GM12874 (cell line): ENCODE data around the gene TUG1.

ENCODE experiments used
- CTCF ChIP-seq: IDR thresholded peaks from 2 replicates; pipeline ENCODE4 v1.5.1; 2011; ENCODE audit warnings: low read depth, mild to moderate bottlenecking, control low read depth, low read length, moderate library complexity; ENCODE audit not compliant: insufficient read depth

The TUG1 gene

GRCh38 chr22:31001124-31001770, 32.2 kb downstream of the TUG1 start:
- no peak for TF ChIP-seq CTCF

- no peak for TF ChIP-seq CTCF
Observed at GRCh38 chr22:31005535-31005934, 36.5 kb downstream of the TUG1 start.

- TF ChIP-seq CTCF, result no peak
Observed at GRCh38 chr22:31019191-31019930, 50.3 kb downstream of the TUG1 start.

- no peak for TF ChIP-seq CTCF
Observed at GRCh38 chr22:31020334-31020733, 51.3 kb downstream of the TUG1 start.

- TF ChIP-seq CTCF, result no peak
Observed at GRCh38 chr22:31022516-31022915, 53.5 kb downstream of the TUG1 start.
